GM21390 (cell line): ENCODE data around the gene DTNB.
A peak's percentile ranks its signal among the peaks of the same experiment; 100 is the strongest.
"Not testable (repeated sequence)": the region's sequence is repeated elsewhere in the genome, so short reads cannot be mapped to it uniquely, and the experiment has no call there.

ENCODE experiments used
- ATAC-seq: cut with Tn5 transposase; IDR thresholded peaks from one replicate; pipeline ENCODE4 v1.9.1; 2021; ENCODE audit not compliant: unreplicated experiment

Gene DTNB

GRCh38 chr2:25633801-25634200 lies 39.6 kb downstream of the DTNB start:
- ATAC-seq, result not testable (repeated sequence)

DNA sequence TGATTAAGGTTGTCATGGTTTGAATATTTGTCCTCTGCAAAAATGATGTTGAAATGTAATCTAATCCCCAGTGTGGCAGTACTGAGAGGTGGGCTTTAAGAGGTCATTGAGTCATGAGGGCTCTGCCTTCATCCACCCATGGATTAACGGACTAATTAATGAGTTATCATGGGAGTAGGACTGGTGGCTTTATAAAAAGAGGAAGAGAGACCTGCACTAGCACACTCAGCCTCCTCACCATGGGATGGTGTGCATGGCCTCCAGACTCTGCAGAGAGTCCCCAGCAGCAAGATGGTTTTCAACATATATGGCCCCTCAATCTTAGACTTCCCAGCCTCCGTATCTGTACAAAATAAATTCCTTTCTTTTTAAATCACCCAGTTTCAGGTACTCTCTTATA lies 41.0 kb downstream of the DTNB start:
- no peak for ATAC-seq

- no peak for ATAC-seq
Observed at GRCh38 chr2:25624635-25625034, 48.7 kb downstream of the DTNB start.

- ATAC-seq, result no peak
Observed at GRCh38 chr2:25623361-25623760, 50.0 kb downstream of the DTNB start.

GRCh38 chr2:25620711-25621110 lies 52.7 kb downstream of the DTNB start:
- no peak for ATAC-seq

GRCh38 chr2:25620077-25620476 lies 53.3 kb downstream of the DTNB start:
- no peak for ATAC-seq

DNA sequence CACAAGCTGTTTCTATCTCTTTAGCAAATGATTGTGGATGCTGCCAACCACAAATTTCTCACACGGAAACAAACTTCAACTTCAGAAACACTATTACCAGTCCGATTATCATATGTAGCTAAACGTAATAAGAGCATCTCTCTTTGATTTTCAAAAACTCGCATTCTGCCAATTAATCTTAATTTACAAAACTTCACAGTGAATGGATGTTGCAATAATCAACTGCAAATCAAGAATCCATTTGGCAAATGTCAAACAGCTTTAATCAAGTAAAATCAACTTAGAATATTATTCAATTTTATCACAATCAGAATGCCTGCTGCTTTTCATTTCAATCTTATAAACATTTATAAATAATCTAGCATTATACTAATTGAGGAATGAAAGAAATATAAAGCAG lies 54.2 kb downstream of the DTNB start:
- no peak for ATAC-seq

- ATAC-seq, result no peak
Observed at GRCh38 chr2:25618676-25619075, 54.7 kb downstream of the DTNB start.

GRCh38 chr2:25617948-25618646 lies 55.3 kb downstream of the DTNB start:
- ATAC-seq, result no peak

DNA sequence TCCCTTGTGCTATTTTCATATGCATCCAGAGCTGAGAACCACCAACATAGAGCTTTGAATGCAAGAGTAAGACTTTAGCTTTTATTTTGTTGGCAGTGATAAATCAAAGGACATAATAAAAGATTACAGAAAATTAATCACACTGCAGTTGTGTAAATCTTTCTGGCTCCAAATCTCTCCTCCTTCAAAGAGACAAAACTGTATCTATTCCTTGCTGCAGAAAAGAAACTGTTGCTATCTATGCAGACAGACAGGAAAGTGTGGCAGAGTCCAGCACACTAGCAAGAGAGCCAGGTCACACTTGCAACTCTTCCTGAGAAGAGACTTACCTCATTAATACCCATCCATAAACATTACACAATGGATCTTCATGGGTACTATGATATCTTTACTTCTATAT lies 57.5 kb downstream of the DTNB start:
- ATAC-seq, result no peak

- ATAC-seq, result no peak
Observed at GRCh38 chr2:25615386-25615785, 58.0 kb downstream of the DTNB start.

GRCh38 chr2:25614711-25615110 lies 58.7 kb downstream of the DTNB start:
- no peak for ATAC-seq

DNA sequence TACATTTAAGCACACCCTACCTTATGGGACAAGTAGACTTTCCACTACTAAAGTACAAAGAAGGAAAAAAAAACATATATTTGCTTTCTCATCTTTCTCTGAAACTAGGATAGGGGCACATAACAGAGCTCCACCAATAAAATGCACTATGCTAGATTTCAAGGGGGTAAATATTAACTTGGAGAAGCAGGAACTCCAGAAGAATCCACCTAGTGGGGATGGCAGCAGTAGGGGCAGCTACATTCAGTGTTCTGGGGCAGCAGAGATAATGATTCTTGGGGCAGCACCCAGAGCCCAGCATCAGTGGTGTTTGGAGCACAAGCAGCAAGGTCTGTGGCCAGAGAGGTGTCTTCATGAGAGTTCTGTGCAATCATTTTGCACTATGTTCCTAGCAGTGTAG lies 64.7 kb downstream of the DTNB start:
- no peak for ATAC-seq

DNA sequence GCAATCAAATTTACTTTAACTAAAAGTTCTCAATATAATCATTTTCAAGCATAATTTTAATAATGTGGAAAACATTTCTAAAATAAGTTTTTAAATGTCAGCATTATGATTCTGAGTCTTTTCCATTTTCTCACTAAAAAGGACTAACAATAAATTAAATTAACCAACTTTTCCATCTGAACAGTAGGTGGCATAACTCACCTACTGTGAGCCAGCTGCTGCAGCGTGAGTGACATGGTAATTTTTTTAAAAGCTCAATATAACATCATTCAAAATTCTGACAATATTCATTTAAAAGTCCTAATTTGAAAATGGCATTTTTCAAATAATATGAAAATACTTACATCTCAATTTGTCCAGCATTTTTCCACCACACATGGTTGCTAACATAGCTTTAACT lies 66.5 kb downstream of the DTNB start:
- ATAC-seq, result no peak

DNA sequence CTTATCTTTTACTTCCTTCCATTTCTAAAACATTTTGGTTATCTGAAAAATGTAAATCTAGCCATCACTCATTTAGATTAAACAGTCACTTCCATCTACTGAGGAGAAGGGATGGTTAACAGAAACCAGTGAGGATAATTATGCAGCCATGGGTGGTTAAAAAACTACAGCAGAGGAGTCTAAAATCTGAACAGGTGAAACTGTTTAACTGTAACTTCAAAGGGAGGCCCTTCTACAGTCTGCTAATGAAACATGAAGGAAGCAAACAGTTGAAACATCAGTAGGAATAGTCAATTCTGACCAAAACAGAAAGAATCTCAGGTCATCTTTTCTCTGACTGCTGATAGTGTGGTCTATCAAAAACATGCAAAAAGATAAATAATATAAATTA lies 71.0 kb downstream of the DTNB start:
- peak; percentile 54 for ATAC-seq

DNA sequence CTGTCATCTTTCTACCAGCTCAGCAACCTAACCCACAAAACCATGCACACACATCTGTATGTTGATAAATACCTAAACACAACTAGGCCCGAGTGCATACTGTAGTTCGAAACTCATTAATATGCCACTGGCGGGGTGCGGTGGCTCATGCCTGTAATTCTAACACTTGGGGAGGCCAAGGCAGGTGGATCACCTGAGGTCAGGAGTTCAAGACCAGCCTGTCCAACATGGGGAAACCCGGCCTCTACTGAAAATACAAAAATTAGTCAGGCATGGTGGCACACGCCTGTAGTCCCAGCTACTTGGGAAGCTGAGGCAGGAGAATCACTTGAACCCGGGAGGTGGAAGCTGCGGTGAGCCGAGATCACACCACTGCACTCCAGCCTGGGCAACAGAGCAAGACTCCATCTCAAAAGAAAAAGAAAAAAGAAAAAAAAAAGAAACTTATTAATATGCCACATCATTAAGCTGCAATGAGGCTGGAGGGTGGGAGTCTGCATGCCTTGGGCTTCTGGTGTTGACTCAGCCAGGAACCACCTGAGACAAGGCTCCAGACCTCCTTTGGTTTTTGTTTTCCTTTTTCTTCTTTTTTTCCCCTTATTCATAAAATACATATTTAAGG lies 71.6 kb downstream of the DTNB start:
- ATAC-seq, result not testable (repeated sequence)

DNA sequence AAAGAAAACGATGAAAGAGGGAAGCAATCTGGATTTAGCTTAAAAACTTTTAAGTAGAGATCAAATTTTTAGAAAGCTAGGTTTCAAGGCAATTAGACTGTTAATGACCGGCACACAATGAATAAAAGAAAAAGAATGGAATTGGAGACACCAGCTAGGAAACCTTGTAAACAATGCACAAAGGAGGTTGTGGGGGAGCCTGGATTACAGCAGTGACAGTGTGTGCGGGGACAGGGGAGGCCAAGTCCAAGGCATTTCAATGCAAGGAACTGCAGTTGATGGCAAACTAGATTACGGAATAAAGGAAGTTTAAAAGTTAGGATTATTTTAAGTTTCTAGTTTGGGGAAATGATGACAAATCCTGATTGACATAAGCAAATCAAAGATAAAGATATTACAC lies 74.5 kb downstream of the DTNB start:
- ATAC-seq, result no peak

DNA sequence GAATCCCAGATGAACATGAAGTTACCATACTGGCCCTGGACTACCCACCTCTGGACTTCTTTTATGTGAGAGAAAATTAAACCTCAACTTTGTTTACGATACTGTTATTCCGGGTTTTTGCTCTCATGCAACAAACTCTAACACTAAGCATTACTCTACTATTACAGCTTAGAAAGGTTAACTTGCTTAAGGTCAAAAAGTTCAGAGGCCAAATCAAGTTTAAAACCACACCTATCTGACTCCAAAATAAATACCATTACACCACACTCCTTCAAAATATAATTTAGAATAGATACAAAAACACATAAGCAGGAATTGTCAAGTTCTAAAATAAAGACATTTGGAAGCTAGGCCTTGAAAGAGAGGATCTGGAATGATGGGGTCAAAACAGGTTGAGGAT lies 75.0 kb downstream of the DTNB start:
- no peak for ATAC-seq

DNA sequence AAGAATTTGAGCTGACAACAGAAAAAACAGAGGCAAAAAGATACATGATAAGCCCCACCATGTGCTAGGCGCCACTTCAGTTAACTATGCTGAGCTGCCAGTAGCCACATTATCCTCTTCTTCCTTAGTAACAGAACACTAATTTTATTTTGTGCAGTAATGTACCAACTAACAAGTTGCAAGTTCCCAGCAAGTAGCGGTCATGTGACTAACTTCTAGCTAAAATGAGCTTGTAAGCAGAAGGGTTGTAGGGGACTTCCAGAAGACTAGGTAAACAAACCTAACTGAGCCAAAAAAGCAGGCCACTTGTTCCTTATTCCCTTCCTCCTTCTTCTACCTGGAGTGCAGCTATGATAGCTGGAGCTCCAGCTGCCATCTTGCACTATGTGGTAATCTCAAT lies 75.5 kb downstream of the DTNB start:
- no peak for ATAC-seq

GRCh38 chr2:25596516-25597244 lies 76.7 kb downstream of the DTNB start:
- ATAC-seq, result no peak

- ATAC-seq, result no peak
Observed at GRCh38 chr2:25595393-25595792, 78.0 kb downstream of the DTNB start.

- no peak for ATAC-seq
Observed at GRCh38 chr2:25594991-25595390, 78.4 kb downstream of the DTNB start.
